H1 (cell line): ENCODE measurements around the gene APBA2. TPM values are rescaled to one million over a fixed set of nuclear protein-coding genes. Genes with fewer than 3 reads are reported as not detected.

ENCODE experiments used
- CTCF ChIA-PET: fragments of 300-600 bp; sonication (Branson Sonifier 250); formaldehyde crosslinking; loops from one replicate; lab custom pipeline; 2021; ENCODE audit not compliant: partially characterized antibody; lab: Charles Lee
- POLR2A ChIA-PET: fragments of 300-600 bp; sonication (Branson Sonifier 250); formaldehyde crosslinking; loops from one replicate; lab custom pipeline; 2021; ENCODE audit warnings: inconsistent platforms; ENCODE audit not compliant: partially characterized antibody; lab: Charles Lee
- DNase-seq, 2 experiments: peaks; one replicate each; pipeline versions ENCODE4 v3.0.0 to v3.0.0-alpha.2; 2010 to 2022; ENCODE audit warnings: low spot score in 2 of 2, low read depth in 1 of 2, mixed read lengths in 1 of 2
- FAIRE-seq: peaks from 2 replicates; lab custom pipeline; 2011; peaks lifted over from hg19 to GRCh38; lab: Jason Lieb, UNC
- H2AFZ ChIP-seq: 2 replicates; pipeline ENCODE4 v1.8.1; 2012; ENCODE audit warnings: low read length, inconsistent platforms
- H2AK5ac ChIP-seq: 2 replicates; pipeline ENCODE4 v1.6.1; 2013; ENCODE audit warnings: low read depth, low read length
- H2BK120ac ChIP-seq: replicated peaks from 2 replicates; pipeline ENCODE3; 2013; ENCODE audit warnings: low read depth, low read length, inconsistent platforms
- H2BK12ac ChIP-seq: 2 replicates; pipeline ENCODE4 v1.6.1; 2013; ENCODE audit warnings: low read depth, low read length
- H2BK15ac ChIP-seq: 2 replicates; pipeline ENCODE4 v1.6.1; 2013; ENCODE audit warnings: low read length
- H2BK20ac ChIP-seq: 2 replicates; pipeline ENCODE4 v1.6.1; 2013; ENCODE audit warnings: low read length
- H2BK5ac ChIP-seq: 2 replicates; pipeline ENCODE4 v1.6.1; 2013; ENCODE audit warnings: low read depth, low read length
- H3K14ac ChIP-seq: 2 replicates; pipeline ENCODE4 v1.6.1; 2013; ENCODE audit warnings: inconsistent platforms; ENCODE audit not compliant: insufficient read length
- H3K18ac ChIP-seq: 2 replicates; pipeline ENCODE4 v1.6.1; 2013; ENCODE audit warnings: low read length; ENCODE audit errors: extremely low read depth
- H3K23ac ChIP-seq: 2 replicates; pipeline ENCODE4 v1.6.1; 2013; ENCODE audit warnings: inconsistent platforms; ENCODE audit not compliant: insufficient read length
- H3K23me2 ChIP-seq: 2 replicates; pipeline ENCODE4 v1.6.1; 2013; ENCODE audit warnings: low read depth, low read length
- H3K27ac ChIP-seq: 2 replicates; pipeline ENCODE4 v1.6.1; 2011; ENCODE audit warnings: low read depth, low read length, inconsistent platforms
- H3K27me3 ChIP-seq, 4 experiments: replicated peaks in 1 of 4; 1 replicate in 1 of 4; 2 replicates in 3 of 4; pipeline versions ENCODE4 v1.6.1 to v1.8.1; 2011 to 2013; ENCODE audit warnings: low read length in 3 of 4, mild to moderate bottlenecking in 3 of 4, inconsistent platforms in 2 of 4, mixed read lengths in 2 of 4, moderate library complexity in 1 of 4; ENCODE audit not compliant: control insufficient read depth in 3 of 4, insufficient read depth in 3 of 4; ENCODE audit errors: extremely low read depth in 1 of 4
- H3K36me3 ChIP-seq, 4 experiments: 2 replicates each; pipeline versions ENCODE4 v1.6.1 to v1.8.1; 2011 to 2013; ENCODE audit warnings: mild to moderate bottlenecking in 4 of 4, low read length in 3 of 4, moderate library complexity in 2 of 4, control low read depth in 1 of 4, inconsistent platforms in 1 of 4; ENCODE audit not compliant: insufficient read depth in 4 of 4, control insufficient read depth in 2 of 4
- H3K4ac ChIP-seq: replicated peaks from 2 replicates; pipeline ENCODE3; 2013; ENCODE audit warnings: low read length, low read depth, mixed read lengths, inconsistent platforms; ENCODE audit not compliant: insufficient read length
- H3K4me1 ChIP-seq, 4 experiments: replicated peaks in 1 of 4; 1 replicate in 1 of 4; 2 replicates in 3 of 4; pipeline versions ENCODE4 v1.6.1 to v1.8.1; 2011 to 2013; ENCODE audit warnings: low read length in 3 of 4, inconsistent platforms in 2 of 4, mixed read lengths in 1 of 4; ENCODE audit not compliant: insufficient read depth in 4 of 4, control insufficient read depth in 3 of 4
- H3K4me2 ChIP-seq, 2 experiments: 2 replicates each; pipeline versions ENCODE4 v1.6.1 to v1.8.1; 2011 to 2013; ENCODE audit warnings: low read depth in 2 of 2, low read length in 2 of 2, control low read depth in 1 of 2, inconsistent platforms in 1 of 2, mild to moderate bottlenecking in 1 of 2; ENCODE audit not compliant: insufficient read depth in 1 of 2
- H3K4me3 ChIP-seq, 4 experiments: fragments of 200-600, 300-600 bp in 1 of 4; sonication (generic), shearing (Covaris generic), sonication (Bioruptor Twin) in 1 of 4; 2 replicates each; pipeline versions ENCODE4 v1.5.1 to v1.8.1; 2011 to 2016; ENCODE audit warnings: low read length in 4 of 4, low read depth in 3 of 4, control low read depth in 2 of 4, inconsistent platforms in 2 of 4, mild to moderate bottlenecking in 2 of 4, mixed read lengths in 1 of 4, moderate library complexity in 1 of 4; ENCODE audit not compliant: insufficient read depth in 2 of 4; ENCODE audit errors: extremely low read depth in 1 of 4
- H3K56ac ChIP-seq: replicated peaks from 2 replicates; pipeline ENCODE3; 2013; ENCODE audit warnings: low read depth, mild to moderate bottlenecking, mixed read lengths, low read length, inconsistent platforms; ENCODE audit not compliant: insufficient read length
- H3K79me1 ChIP-seq: 2 replicates; pipeline ENCODE4 v1.6.1; 2013; ENCODE audit warnings: low read depth, low read length, control low read depth
- H3K79me2 ChIP-seq, 2 experiments: 2 replicates each; pipeline versions ENCODE4 v1.6.1 to v1.8.1; 2012 to 2013; ENCODE audit warnings: low read length in 2 of 2, mild to moderate bottlenecking in 2 of 2, inconsistent platforms in 1 of 2; ENCODE audit not compliant: insufficient read depth in 2 of 2, control insufficient read depth in 1 of 2
- H3K9ac ChIP-seq, 4 experiments: replicated peaks in 1 of 4; 1 replicate in 1 of 4; 2 replicates in 3 of 4; pipeline versions ENCODE4 v1.6.1 to v1.8.1; 2011 to 2013; ENCODE audit warnings: low read depth in 3 of 4, low read length in 3 of 4, control low read depth in 2 of 4, mild to moderate bottlenecking in 2 of 4, moderate library complexity in 2 of 4, inconsistent platforms in 1 of 4; ENCODE audit errors: extremely low read depth in 1 of 4
- H3K9me3 ChIP-seq, 2 experiments: 2 replicates each; pipeline versions ENCODE4 v1.6.1 to v1.8.1; 2012 to 2013; ENCODE audit warnings: mild to moderate bottlenecking in 2 of 2, moderate library complexity in 2 of 2, control low read depth in 1 of 2, inconsistent platforms in 1 of 2, low read depth in 1 of 2, low read length in 1 of 2, mixed read lengths in 1 of 2; ENCODE audit not compliant: insufficient read depth in 2 of 2
- H4K20me1 ChIP-seq, 2 experiments: replicated peaks in 1 of 2; 2 replicates each; pipeline versions ENCODE3 to v1.8.1; 2011 to 2013; ENCODE audit warnings: inconsistent platforms in 2 of 2, low read length in 2 of 2, mild to moderate bottlenecking in 1 of 2; ENCODE audit not compliant: insufficient read depth in 2 of 2, control insufficient read depth in 1 of 2
- H4K5ac ChIP-seq: 2 replicates; pipeline ENCODE4 v1.6.1; 2013; ENCODE audit warnings: low read length, low read depth, mixed read lengths, inconsistent platforms; ENCODE audit not compliant: insufficient read length
- H4K8ac ChIP-seq: 2 replicates; pipeline ENCODE4 v1.8.0; 2013; ENCODE audit warnings: mild to moderate bottlenecking, moderate library complexity, low read length, inconsistent platforms; ENCODE audit not compliant: insufficient read depth; ENCODE audit errors: extremely low read depth
- H4K91ac ChIP-seq: replicated peaks from 2 replicates; pipeline ENCODE3; 2013; ENCODE audit warnings: low read length, mixed read lengths, inconsistent platforms; ENCODE audit not compliant: insufficient read length
- SP4 ChIP-seq: IDR thresholded peaks from 2 replicates; pipeline ENCODE4 v1.6.1; 2012; ENCODE audit warnings: low read length, inconsistent platforms
- WGBS, 2 experiments: shearing (Covaris generic) in 1 of 2; methylation state at CpG; one replicate each; pipeline versions ENCODE4 v1.1.6 to v1.1.7; 2013 to 2015; ENCODE audit warnings: low lambda C conversion rate in 2 of 2, mixed read lengths in 2 of 2, inconsistent platforms in 1 of 2, low coverage in 1 of 2, missing lambda C conversion rate in 1 of 2; ENCODE audit not compliant: insufficient replicate concordance in 2 of 2, insufficient coverage in 1 of 2, insufficient read length in 1 of 2; ENCODE audit errors: extremely low coverage in 1 of 2, missing lambda C conversion rate in 1 of 2; 5-methylcytosine and 5-hydroxymethylcytosine counted together
- polyA plus RNA-seq, 7 experiments: library from polyadenylated mRNA; depleted of rRNA in 3 of 7; stranded (reverse) in 5 of 7; unstranded in 2 of 7; fragments of >200 nt in 5 of 7; fragments of 200-250 nt in 2 of 7; gene quantifications; 1 replicate in 5 of 7; 2 replicates in 1 of 7; 4 replicates in 1 of 7; pipeline versions ENCODE4 v1.2.1 to v1.2.3, GENCODE V29; 2011 to 2013; ENCODE audit warnings: missing spikeins in 2 of 7, mixed read lengths in 2 of 7
- total RNA-seq: library from RNA; stranded (reverse); fragmentation: NEBNext Ultra II Directional; extraction: Animal tissue kit (Norgen Biotek cat#: 25700); gene quantifications from 2 replicates; pipeline ENCODE4 v1.2.1, GENCODE V29; 2021

Gene APBA2
- total and polyA plus RNA-seq, 2 of the 8 experiments (the other 6 are each of a cell fraction or from before 2014, with no cell fraction given), result 15.5 to 19.0 TPM

DNA sequence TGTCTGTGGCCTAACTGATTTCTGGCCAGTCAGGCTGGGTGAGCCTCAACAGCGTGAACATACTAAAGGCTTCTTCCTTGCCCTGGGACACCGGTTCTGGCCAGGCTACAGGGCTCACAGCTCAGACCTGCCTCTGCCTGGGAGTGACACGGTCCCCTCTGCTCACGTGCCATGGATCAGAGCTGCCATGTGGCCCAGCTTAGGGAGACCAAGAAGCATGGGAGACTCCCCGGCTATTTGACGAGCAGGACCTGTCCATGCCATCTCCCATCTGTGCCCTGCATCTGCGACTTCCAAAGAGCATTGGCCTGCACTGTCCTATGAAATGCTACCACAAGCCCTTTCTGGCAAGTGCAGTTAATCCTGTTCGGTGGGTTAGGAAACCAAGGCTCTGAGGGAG, 57.4 kb downstream of the APBA2 start:
- Histone ChIP-seq H3K27ac (no peak overlapping the region), H2BK12ac (no peak overlapping the region), H3K4ac (no peak overlapping the region), H3K56ac (no peak overlapping the region), H3K4me1 (no peaks in the 10 kb centered on the region; a peak in 1 of 7 replicates), H3K9me3 (no peaks in the 10 kb centered on the region), H3K14ac (no peak overlapping the region), H3K36me3 (no peaks in the 10 kb centered on the region), H4K5ac (no peak overlapping the region), H3K4me2 (no peak overlapping the region), H2BK15ac (no peak overlapping the region), H4K8ac (no peak overlapping the region), H2BK120ac (no peak overlapping the region), H2AK5ac (no peak overlapping the region), H3K4me3 (no peak overlapping the region), H3K23ac (no peak overlapping the region), H3K18ac (no peak overlapping the region), H3K9ac (no peak overlapping the region), H2BK5ac (no peak overlapping the region), H3K27me3 (no peaks in the 10 kb centered on the region; a peak in 2 of 7 replicates), H4K20me1 (peaks cover 0 to 2% of the 10 kb centered on the region in 2 experiments), H3K79me1 (no peaks in the 10 kb centered on the region), H3K23me2 (no peaks in the 10 kb centered on the region; the same call in 1 of the 2 replicates), H3K79me2 (no peaks in the 10 kb centered on the region), H4K91ac (no peak overlapping the region), H2BK20ac (no peak overlapping the region), H2AFZ (no peak overlapping the region)
- no peak for FAIRE-seq
- WGBS, 2 experiments, result 93% methylated on average over 8 of the region's 8 CpGs; no CpG with 5 or more reads in 1 of the 2 experiments
- POLR2A ChIA-PET, result interaction anchor here (1.3 kb wide), 1 partner anchor 13 kb away, joined by 4 read pairs; no protein-coding TSS in a partner anchor
- no peak for DNase-seq
- CTCF ChIA-PET, result interaction anchor here (1.4 to 2.0 kb wide), 3 partner anchors 8 to 13 kb away, joined by 3 to 6 read pairs (median 6); no protein-coding TSS in a partner anchor
- no peak for TF ChIP-seq SP4
